Choroid plexus epithelial cell (primary cell): ENCODE measurements around the gene DLX2.

Experiments
- DNase-seq: peaks from one replicate; pipeline ENCODE4 v3.0.0-alpha.2; 2010; ENCODE audit warnings: low read depth
- H3K4me3 ChIP-seq: 2 replicates; pipeline ENCODE4 v1.5.1; 2011; ENCODE audit warnings: low read depth, mild to moderate bottlenecking, control low read depth, low read length, moderate library complexity
- CTCF ChIP-seq: conservative IDR thresholded peaks from 2 replicates; pipeline ENCODE4 v1.5.1; 2011; ENCODE audit warnings: low read depth, mild to moderate bottlenecking, control low read depth, inconsistent platforms, low read length, moderate library complexity

Gene DLX2

GRCh38 chr2:172134270-172134669 lies 31.6 kb upstream of the DLX2 start:
- H3K4me3 ChIP-seq = no peak overlapping the region
- DNase-seq = no peak
- no peak for TF ChIP-seq CTCF

GRCh38 chr2:172131713-172132555 lies 29.2 kb upstream of the DLX2 start:
- no peak for TF ChIP-seq CTCF
- no peak overlapping the region for H3K4me3 ChIP-seq
- no peak for DNase-seq

- DNase-seq = no peak
- TF ChIP-seq CTCF = no peak
- H3K4me3 ChIP-seq = no peak overlapping the region
Observed at GRCh38 chr2:172129404-172129803, 26.7 kb upstream of the DLX2 start.

- DNase-seq = no peak
- H3K4me3 ChIP-seq = no peak overlapping the region
- TF ChIP-seq CTCF = no peak
Observed at GRCh38 chr2:172128484-172128883, 25.8 kb upstream of the DLX2 start.

- DNase-seq = no peak
- TF ChIP-seq CTCF = no peak
- H3K4me3 ChIP-seq = no peak overlapping the region
Observed at GRCh38 chr2:172120118-172120517, 17.4 kb upstream of the DLX2 start.

GRCh38 chr2:172119089-172119488 lies 16.4 kb upstream of the DLX2 start:
- no peak overlapping the region for H3K4me3 ChIP-seq
- no peak for TF ChIP-seq CTCF
- peak; percentile 81 for DNase-seq

GRCh38 chr2:172116107-172116506 lies 13.4 kb upstream of the DLX2 start:
- TF ChIP-seq CTCF = no peak

More at GRCh38 chr2:172116107-172116506, 13.4 kb upstream of the DLX2 start:
- no peak for DNase-seq
- no peak overlapping the region for H3K4me3 ChIP-seq
